Glutamatergic neuron (in vitro differentiated cells): ENCODE data around the gene MOV10. TPM values are rescaled to one million over a fixed set of nuclear protein-coding genes. Genes with fewer than 3 reads are reported as not detected.

ENCODE experiments used
- DNase-seq: peaks from one replicate; pipeline ENCODE4 v3.0.0; 2022
- H3K27ac Mint-ChIP-seq: one replicate; pipeline ENCODE4 v1.8.0; 2020; ENCODE audit warnings: mild to moderate bottlenecking, mixed read lengths, inconsistent platforms; ENCODE audit not compliant: unreplicated experiment
- H3K27me3 Mint-ChIP-seq: one replicate; pipeline ENCODE4 v1.8.0; 2020; ENCODE audit warnings: mild to moderate bottlenecking, moderate library complexity, mixed read lengths, inconsistent platforms; ENCODE audit not compliant: unreplicated experiment
- H3K36me3 Mint-ChIP-seq: one replicate; pipeline ENCODE4 v1.8.0; 2020; ENCODE audit warnings: mild to moderate bottlenecking, mixed read lengths, inconsistent platforms; ENCODE audit not compliant: unreplicated experiment
- H3K4me1 Mint-ChIP-seq: one replicate; pipeline ENCODE4 v1.8.0; 2020; ENCODE audit warnings: mild to moderate bottlenecking, low read depth, mixed read lengths, inconsistent platforms; ENCODE audit not compliant: unreplicated experiment
- H3K4me3 Mint-ChIP-seq: one replicate; pipeline ENCODE4 v1.8.0; 2020; ENCODE audit warnings: mild to moderate bottlenecking, mixed read lengths, inconsistent platforms; ENCODE audit not compliant: unreplicated experiment
- H3K9me3 Mint-ChIP-seq: one replicate; pipeline ENCODE4 v1.8.0; 2020; ENCODE audit warnings: mild to moderate bottlenecking, moderate library complexity, mixed read lengths, inconsistent platforms; ENCODE audit not compliant: unreplicated experiment
- total RNA-seq: library from RNA; stranded (reverse); fragmentation: NEBNext Ultra II Directional; extraction: Animal tissue kit (Norgen Biotek cat#: 25700); gene quantifications from one replicate; pipeline ENCODE4 v1.2.1, GENCODE V29; 2021; ENCODE audit not compliant: unreplicated experiment
- TF ChIP-seq, protein P1 (sequence below): fragments of 200-600 bp; sonication (generic); IDR thresholded peaks from one replicate; pipeline ENCODE4 v1.5.0; 2021; ENCODE audit not compliant: partially characterized antibody, unreplicated experiment

MOV10 gene
- total RNA-seq, 1 donor from 2014 or later: 5.2 TPM

DNA sequence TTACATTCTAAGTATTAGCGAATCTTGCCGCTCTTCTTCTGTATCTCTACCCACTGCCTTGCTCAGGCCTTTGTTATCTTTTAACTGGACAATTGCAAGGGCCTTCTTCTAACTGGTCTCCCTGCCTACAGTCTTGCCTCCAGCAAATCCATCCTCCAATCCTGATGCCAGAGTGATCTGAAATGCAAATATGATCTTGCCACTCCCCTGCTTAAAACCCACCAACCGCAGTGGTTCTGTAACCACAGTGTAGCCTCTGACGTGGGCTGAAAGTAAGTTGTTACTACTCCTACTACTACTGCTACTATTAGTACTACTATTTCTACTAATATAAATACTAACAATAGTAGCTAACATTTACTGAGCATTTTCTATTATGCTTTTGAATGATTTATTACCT lies 12.4 kb downstream of the MOV10 start:
- Mint-ChIP-seq H3K4me3 (no peak overlapping the region), H3K36me3 (no peaks in the 10 kb centered on the region), H3K27me3 (peaks cover 5% of the 10 kb centered on the region), H3K27ac (no peak overlapping the region), H3K9me3 (peaks cover 2% of the 10 kb centered on the region), H3K4me1 (peaks cover 4% of the 10 kb centered on the region)
- no peak for DNase-seq
- TF ChIP-seq, protein P1, sequence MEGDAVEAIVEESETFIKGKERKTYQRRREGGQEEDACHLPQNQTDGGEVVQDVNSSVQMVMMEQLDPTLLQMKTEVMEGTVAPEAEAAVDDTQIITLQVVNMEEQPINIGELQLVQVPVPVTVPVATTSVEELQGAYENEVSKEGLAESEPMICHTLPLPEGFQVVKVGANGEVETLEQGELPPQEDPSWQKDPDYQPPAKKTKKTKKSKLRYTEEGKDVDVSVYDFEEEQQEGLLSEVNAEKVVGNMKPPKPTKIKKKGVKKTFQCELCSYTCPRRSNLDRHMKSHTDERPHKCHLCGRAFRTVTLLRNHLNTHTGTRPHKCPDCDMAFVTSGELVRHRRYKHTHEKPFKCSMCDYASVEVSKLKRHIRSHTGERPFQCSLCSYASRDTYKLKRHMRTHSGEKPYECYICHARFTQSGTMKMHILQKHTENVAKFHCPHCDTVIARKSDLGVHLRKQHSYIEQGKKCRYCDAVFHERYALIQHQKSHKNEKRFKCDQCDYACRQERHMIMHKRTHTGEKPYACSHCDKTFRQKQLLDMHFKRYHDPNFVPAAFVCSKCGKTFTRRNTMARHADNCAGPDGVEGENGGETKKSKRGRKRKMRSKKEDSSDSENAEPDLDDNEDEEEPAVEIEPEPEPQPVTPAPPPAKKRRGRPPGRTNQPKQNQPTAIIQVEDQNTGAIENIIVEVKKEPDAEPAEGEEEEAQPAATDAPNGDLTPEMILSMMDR: no peak

DNA sequence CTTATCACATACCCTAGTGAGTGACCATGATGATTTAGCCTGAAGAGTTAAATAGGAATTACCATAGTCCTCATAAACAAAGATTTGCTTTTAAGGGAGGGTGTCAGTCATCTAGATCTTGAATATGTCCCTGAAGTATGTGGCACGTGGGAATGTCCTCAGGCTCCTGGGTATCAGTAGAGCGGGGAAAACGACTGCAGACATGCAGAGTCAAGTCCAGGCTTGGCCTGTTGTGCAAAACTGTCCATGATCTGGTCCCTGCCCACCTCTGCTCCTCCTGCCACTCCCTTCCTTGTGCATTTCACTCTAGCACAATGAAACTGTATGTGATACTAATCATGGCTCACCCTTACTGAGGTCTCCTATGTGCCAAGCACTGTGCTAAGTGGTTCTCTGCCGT lies 12.9 kb downstream of the MOV10 start:
- Mint-ChIP-seq H3K36me3 (no peaks in the 10 kb centered on the region), H3K27ac (no peak overlapping the region), H3K4me1 (peaks cover 4% of the 10 kb centered on the region), H3K27me3 (peaks cover 5% of the 10 kb centered on the region), H3K9me3 (peaks cover 2% of the 10 kb centered on the region), H3K4me3 (no peak overlapping the region)
- TF ChIP-seq, protein P1: no peak
- no peak for DNase-seq

DNA sequence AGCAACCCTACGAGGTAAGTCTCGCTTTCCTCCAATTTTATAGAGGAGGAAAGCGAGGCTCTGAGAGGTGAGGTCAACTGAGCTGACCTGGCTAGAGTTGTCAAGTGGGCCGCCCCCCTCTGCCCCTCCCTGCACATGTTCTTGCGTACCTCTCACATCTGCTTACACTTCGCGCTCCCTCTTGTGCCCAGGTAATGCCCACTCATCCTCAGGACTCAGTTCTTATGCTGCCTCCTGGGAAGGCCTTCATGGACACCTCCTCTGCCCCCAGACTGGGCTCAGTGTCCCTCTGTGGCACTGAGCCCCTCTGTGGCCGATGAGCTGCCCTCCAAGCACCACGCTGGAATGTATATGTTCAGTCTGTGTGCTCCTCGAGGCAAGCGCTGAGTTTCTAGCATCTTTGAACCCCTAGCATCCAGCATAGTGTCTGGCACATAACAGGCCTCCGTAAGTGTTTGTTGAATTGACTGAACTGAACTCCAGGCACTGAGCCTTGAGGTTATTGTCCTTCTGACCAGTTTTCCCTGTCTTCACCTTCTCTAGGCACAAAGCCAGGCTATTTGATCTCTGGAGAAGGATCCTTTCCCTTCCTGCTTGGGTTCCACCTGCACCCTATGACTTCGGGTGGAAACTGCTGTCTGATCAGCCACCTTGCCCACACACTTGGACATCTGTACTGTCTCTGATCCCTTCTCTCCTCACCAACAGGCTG lies 13.5 kb downstream of the MOV10 start:
- peaks cover 5% of the 10 kb centered on the region for H3K27me3 Mint-ChIP-seq
- H3K9me3 Mint-ChIP-seq: peaks cover 2% of the 10 kb centered on the region
- TF ChIP-seq, protein P1: no peak
- no peak for DNase-seq
- H3K27ac Mint-ChIP-seq: no peak overlapping the region
- no peak overlapping the region for H3K4me3 Mint-ChIP-seq
- H3K36me3 Mint-ChIP-seq: no peaks in the 10 kb centered on the region
- peaks cover 4% of the 10 kb centered on the region for H3K4me1 Mint-ChIP-seq

DNA sequence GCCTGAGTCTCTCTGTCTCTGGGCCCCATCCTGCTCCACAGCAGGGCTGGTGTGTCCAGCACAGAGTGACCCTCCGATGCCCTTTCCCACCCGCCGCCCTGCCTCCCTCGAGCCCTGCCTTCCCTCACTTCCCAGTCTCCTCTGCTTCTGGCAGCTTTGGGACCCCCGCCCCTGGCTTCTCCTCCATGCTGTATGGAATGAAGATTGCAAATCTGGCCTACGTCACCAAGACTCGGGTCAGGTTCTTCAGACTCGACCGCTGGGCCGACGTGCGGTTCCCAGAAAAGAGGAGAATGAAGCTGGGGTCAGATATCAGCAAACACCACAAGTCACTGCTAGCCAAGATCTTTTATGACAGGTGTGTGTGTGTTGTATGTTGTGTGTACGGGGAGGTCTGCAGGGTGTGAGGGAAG lies 14.3 kb downstream of the MOV10 start:
- Mint-ChIP-seq H3K27me3 (peaks cover 5% of the 10 kb centered on the region), H3K9me3 (peaks cover 2% of the 10 kb centered on the region), H3K4me3 (no peak overlapping the region), H3K27ac (no peak overlapping the region), H3K36me3 (no peaks in the 10 kb centered on the region), H3K4me1 (peaks cover 4% of the 10 kb centered on the region)
- TF ChIP-seq, protein P1: no peak
- no peak for DNase-seq

DNA sequence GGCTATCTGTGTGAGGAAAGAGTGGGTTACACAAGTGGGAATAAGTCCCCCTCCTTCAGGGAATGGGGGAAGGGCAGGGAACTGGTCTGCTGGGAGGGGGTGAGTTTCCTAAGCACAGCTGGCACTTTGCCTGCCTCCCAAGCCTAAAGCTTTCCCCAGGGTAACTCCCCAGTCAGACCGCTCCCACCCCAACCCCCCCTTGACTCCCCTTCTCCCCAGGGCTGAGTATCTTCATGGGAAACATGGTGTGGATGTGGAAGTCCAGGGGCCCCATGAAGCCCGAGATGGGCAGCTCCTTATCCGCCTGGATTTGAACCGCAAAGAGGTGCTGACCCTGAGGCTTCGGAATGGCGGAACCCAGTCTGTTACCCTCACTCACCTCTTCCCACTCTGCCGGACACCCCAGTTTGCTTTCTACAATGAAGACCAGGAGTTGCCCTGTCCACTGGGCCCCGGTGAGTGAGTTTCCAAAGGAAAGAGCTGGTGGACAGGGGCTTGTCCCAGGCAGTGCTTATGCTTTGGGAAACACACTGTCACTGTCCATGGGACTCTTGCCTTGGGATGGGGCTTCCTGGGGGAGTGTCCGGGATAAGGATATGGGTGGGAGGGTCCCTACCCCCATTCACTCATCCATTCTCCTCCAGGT lies 14.9 kb downstream of the MOV10 start:
- Mint-ChIP-seq H3K4me1 (peaks cover 4% of the 10 kb centered on the region), H3K4me3 (no peak overlapping the region), H3K27ac (no peak overlapping the region), H3K36me3 (no peaks in the 10 kb centered on the region), H3K27me3 (peaks cover 5% of the 10 kb centered on the region), H3K9me3 (peaks cover 2% of the 10 kb centered on the region)
- no peak for DNase-seq
- TF ChIP-seq, protein P1: no peak
